NT2/D1 (cell line): ENCODE results near the gene KIF2B.
"Not testable (repeated sequence)": the region's sequence is repeated elsewhere in the genome, so short reads cannot be mapped to it uniquely, and the experiment has no call there.

Source experiments
- DNase-seq: peaks from one replicate; pipeline ENCODE4 v3.0.0-alpha.2; 2011; ENCODE audit warnings: low read depth, low spot score
- H3K27me3 ChIP-seq: 2 replicates; pipeline ENCODE4 v1.6.0; 2011; ENCODE audit warnings: mild to moderate bottlenecking; ENCODE audit not compliant: insufficient read length, insufficient read depth
- H3K36me3 ChIP-seq: 2 replicates; pipeline ENCODE4 v1.6.1; 2011; ENCODE audit warnings: mild to moderate bottlenecking, low read length, mixed read lengths; ENCODE audit not compliant: insufficient read depth, insufficient read length
- H3K4me1 ChIP-seq: 2 replicates; pipeline ENCODE4 v1.5.1; 2011; ENCODE audit not compliant: insufficient read depth, insufficient read length
- H3K4me3 ChIP-seq: 2 replicates; pipeline ENCODE4 v1.5.1; 2011; ENCODE audit warnings: low read depth; ENCODE audit not compliant: insufficient read length
- H3K9ac ChIP-seq: 2 replicates; pipeline ENCODE4 v1.6.0; 2011; ENCODE audit warnings: low read depth; ENCODE audit not compliant: insufficient read length
- H3K9me3 ChIP-seq: 2 replicates; pipeline ENCODE4 v1.5.1; 2011; ENCODE audit warnings: mild to moderate bottlenecking, low read length; ENCODE audit not compliant: insufficient read depth
- SUZ12 ChIP-seq: IDR thresholded peaks from 2 replicates; pipeline ENCODE4 v1.6.1; 2011; ENCODE audit not compliant: insufficient read length, insufficient read depth; ENCODE audit errors: extremely low read depth
- YY1 ChIP-seq: IDR thresholded peaks from 2 replicates; pipeline ENCODE4 v1.6.1; 2011; ENCODE audit not compliant: insufficient read length, insufficient read depth
- ZNF274 ChIP-seq: IDR thresholded peaks from 2 replicates; pipeline ENCODE4 v1.6.1; 2011; ENCODE audit warnings: mild to moderate bottlenecking, low read depth, low read length

The KIF2B gene

GRCh38 chr17:53837131-53837530, 14.4 kb downstream of the KIF2B start:
- DNase-seq: no peak
- H3K9ac ChIP-seq: no peak overlapping the region
- TF ChIP-seq YY1 (no peak), ZNF274 (no peak), SUZ12 (no peak)
- no peak overlapping the region for H3K4me3 ChIP-seq
- H3K36me3 ChIP-seq: no peaks in the 10 kb centered on the region
- H3K4me1 ChIP-seq: no peaks in the 10 kb centered on the region
- H3K9me3 ChIP-seq: peaks cover 24% of the 10 kb centered on the region
- H3K27me3 ChIP-seq: no peaks in the 10 kb centered on the region

- H3K27me3 ChIP-seq: no peaks in the 10 kb centered on the region
- no peaks in the 10 kb centered on the region for H3K4me1 ChIP-seq
- H3K4me3 ChIP-seq: no peak overlapping the region
- H3K36me3 ChIP-seq: no peaks in the 10 kb centered on the region
- no peak overlapping the region for H3K9ac ChIP-seq
- TF ChIP-seq SUZ12 (no peak), YY1 (no peak), ZNF274 (no peak)
- DNase-seq: no peak
- H3K9me3 ChIP-seq: peaks cover 17% of the 10 kb centered on the region
Measured at GRCh38 chr17:53844491-53845107, 21.9 kb downstream of the KIF2B start.

- not testable (repeated sequence) for H3K4me3 ChIP-seq, H3K4me1 ChIP-seq, H3K9me3 ChIP-seq, H3K36me3 ChIP-seq, H3K9ac ChIP-seq, H3K27me3 ChIP-seq, DNase-seq
Measured at GRCh38 chr17:53871128-53871527, 48.4 kb downstream of the KIF2B start.
